Measurements from ENCODE around the gene B3GALNT1.

- TF ChIP-seq REST (IDR thresholded peaks at IDR 0.05): no peak
- TF ChIP-seq, protein P1, sequence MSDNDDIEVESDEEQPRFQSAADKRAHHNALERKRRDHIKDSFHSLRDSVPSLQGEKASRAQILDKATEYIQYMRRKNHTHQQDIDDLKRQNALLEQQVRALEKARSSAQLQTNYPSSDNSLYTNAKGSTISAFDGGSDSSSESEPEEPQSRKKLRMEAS (IDR thresholded peaks at IDR 0.05): no peak
- TF ChIP-seq CTCF (IDR thresholded peaks at IDR 0.05): no peak
- TF ChIP-seq BHLHE40 (IDR thresholded peaks at IDR 0.05; ENCODE audit: low read depth, low read length): no peak
- no peak for TF ChIP-seq MAZ (IDR thresholded peaks at IDR 0.05; ENCODE audit: borderline replicate concordance, low read depth, low read length)
- TF ChIP-seq, protein P2, sequence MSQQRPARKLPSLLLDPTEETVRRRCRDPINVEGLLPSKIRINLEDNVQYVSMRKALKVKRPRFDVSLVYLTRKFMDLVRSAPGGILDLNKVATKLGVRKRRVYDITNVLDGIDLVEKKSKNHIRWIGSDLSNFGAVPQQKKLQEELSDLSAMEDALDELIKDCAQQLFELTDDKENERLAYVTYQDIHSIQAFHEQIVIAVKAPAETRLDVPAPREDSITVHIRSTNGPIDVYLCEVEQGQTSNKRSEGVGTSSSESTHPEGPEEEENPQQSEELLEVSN (IDR thresholded peaks at IDR 0.05; ENCODE audit: borderline replicate concordance, low read depth): no peak
- no peak for TF ChIP-seq EHMT2 (IDR thresholded peaks at IDR 0.05; ENCODE audit: low read depth)
- TF ChIP-seq MYC (IDR thresholded peaks at IDR 0.05; ENCODE audit: borderline replicate concordance, low read length): no peak
- TF ChIP-seq POLR2A (IDR thresholded peaks at IDR 0.05; ENCODE audit: low read length): no peak
- no peak for TF ChIP-seq RAD21 (conservative IDR thresholded peaks at IDR 0.05 in 1 of 2, IDR thresholded peaks at IDR 0.05 in 1 of 2)
- no peak for TF ChIP-seq ESRRA (IDR thresholded peaks at IDR 0.05; ENCODE audit: borderline replicate concordance, low read length)
- no peak for TF ChIP-seq EP300 (IDR thresholded peaks at IDR 0.05)
- no peak for TF ChIP-seq CEBPB (IDR thresholded peaks at IDR 0.05)
- no peak for TF ChIP-seq SMC3 (IDR thresholded peaks at IDR 0.05)
Observed at GRCh38 chr3:161066930-161067329, 38.2 kb downstream of the B3GALNT1 start.

Measured in A549 (cell line).